Activated naive CD4-positive, alpha-beta T cell treated with Interleukin-2 at 50 U/mL for 16 hours (primary cell): ENCODE data around the gene KRTAP26-1.

Source experiments
- DNase-seq: peaks from one replicate; pipeline ENCODE4 v3.0.0-alpha.2; 2020

The KRTAP26-1 gene, protein sequence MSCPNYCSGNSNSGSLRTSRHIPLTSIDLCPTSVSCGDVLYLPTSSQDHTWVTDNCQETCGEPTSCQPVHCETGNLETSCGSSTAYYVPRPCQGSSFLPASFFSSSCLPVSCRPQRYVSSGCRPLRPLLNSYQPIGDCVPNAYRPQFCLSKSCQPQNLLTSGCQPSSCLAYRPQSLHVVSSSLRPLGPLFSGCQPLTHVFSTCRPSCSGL

DNA sequence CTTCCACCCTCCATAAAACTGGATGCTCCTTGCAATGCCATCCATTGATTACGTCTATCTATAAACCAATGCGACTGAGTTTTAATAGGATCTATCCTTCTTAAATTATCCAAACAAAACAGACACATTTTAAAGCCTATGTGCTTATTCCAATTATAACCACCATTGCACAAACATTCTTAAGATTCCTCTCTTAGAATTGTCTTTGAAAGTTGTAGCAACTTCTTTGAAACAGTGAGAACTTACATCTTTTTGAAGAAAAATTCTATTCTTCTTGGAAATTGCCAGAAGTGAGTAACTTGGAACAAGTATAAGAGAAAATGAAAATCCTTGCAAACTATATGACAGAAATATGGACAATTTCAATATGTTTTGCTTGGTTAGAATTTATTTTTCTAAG is at the start of gene KRTAP26-1:
Gene KRTAP26-1 (minus strand): TSS at position 101 of the 400 bp plus-strand sequence. CDS start 280 bp downstream, outside the sequence.
- DNase-seq, result no peak

DNA sequence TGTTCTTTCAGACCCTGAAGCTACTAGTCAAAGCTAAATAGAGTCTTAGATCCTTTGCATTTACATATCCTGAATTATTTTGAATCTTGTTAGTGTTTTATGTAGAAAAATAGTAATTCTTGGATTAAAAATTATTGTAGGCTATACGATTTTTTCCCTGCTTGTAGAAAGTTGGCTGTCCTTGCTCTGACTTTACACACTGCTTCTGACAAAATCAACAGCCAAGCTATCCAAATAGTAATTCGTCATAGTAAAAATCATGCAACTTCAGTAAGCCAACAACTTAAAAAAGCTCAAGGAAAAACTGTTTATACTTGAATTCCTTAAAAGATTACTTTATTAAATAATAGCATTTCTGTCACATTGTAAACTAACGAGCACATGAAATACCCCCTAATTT is 35.8 kb upstream of the KRTAP26-1 start:
- DNase-seq, result no peak

DNA sequence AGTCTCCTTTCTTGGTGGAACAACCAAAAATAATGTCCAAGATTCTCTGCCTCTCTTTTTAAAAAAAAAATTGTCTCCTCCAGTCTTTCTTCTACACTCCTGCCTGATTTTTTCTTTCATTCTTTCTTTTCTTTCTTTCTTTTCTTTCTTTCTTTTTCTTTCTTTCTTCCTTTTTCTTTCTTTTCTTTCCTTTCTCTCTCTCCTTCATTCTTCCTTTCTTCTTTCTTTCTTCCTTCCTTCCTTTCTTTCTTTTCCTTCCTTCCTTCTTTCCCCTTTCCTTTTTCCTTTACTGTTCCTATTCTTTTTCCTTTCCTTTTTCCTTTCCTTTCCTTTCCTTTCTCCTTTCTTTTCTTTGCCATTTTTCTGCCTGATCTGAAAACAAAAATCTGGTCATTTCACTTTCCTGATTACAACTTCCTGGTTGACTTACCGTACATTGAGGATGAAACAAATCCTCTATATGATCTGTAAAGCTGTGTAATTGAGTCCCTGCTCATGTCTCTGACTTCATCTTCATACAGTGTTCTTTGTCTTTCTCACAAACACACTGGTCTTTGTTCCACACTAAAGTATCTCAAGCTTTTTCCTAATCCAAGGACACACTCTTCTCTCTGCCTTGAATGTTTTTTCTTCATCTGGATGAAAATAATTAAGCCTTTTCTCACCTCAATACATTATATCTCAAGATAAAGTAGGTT is 34.3 kb upstream of the KRTAP26-1 start:
- DNase-seq, result no peak

DNA sequence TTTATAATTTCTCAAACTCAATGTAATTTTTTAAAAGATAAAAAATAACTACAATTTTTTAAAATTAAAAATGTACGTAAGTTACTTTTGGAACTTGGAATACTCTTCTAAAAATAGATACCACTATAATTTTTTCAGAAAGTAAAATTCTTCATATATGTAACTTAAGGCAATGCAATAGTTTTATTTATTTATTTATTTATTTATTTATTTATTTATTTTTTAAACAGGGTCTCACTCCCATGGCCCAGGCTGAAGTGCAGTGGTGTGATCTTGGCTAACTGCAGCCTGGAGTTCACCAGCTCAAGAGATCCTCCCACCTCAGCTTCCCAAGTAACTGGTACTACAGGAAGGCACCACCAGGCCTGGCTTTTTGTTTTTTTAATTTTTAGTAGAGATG is 31.4 kb upstream of the KRTAP26-1 start:
- no peak for DNase-seq

DNA sequence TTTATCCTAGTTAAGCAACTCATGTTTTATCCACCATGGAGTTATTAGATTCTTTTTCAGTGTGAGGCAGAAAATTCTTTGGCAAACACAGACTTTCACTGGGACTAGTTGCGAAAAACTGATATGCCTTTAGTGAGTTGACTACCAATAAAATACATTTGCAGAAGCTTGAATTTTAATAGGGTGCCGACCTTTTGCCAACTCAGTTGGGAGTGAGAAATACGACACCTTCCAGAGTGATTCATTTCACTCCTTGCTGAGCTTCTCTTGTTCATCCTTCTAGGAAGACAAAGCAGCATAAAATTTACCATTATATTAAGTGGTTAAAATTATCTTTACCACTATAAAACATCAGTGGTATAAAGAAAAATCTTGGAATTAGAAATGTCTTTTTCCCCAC is 29.5 kb upstream of the KRTAP26-1 start:
- no peak for DNase-seq

DNA sequence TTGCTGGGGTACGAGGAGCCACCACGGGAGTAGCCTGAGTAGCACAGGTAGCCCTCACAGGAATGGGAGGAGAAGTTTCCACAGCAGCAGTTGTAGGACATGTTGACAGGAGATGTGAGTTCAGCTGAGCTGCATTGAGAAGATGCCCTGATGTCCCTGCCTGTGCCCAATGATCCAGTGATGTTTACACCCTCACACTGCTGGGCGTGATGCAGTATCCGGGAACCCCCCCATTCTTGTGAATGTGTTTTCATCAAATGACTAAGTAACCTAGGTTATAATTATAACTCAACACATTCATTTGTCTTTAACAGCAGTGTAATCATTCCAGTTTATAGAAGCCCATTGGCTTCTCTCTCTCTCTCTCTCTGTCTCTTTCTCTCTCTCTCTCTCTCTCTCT is 28.4 kb upstream of the KRTAP26-1 start, which contains the start of gene KRTAP23-1:
Gene KRTAP23-1 (minus strand): TSS at position 101 of the 400 bp plus-strand sequence. CDS start 0 bp downstream, at position 101.
- DNase-seq, result no peak

DNA sequence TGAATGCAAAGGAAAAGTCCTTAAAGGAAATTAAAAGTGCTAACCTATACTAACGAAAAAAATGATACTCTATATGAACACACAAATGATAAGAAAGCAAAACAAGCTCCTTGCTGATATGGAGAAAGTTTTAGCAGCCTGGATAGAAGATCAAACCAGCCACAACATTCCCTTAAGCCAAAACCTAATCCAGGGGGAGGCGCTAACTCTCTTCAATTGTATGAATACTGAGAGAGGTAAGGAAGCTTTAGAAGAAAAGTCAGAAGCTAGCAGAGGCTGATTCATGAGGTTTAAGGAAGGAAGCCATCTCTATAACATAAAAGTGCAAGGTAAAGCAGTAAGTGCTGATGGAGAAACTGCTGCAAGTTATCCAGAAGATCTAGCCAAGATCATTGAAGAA is 24.9 kb upstream of the KRTAP26-1 start:
- no peak for DNase-seq

DNA sequence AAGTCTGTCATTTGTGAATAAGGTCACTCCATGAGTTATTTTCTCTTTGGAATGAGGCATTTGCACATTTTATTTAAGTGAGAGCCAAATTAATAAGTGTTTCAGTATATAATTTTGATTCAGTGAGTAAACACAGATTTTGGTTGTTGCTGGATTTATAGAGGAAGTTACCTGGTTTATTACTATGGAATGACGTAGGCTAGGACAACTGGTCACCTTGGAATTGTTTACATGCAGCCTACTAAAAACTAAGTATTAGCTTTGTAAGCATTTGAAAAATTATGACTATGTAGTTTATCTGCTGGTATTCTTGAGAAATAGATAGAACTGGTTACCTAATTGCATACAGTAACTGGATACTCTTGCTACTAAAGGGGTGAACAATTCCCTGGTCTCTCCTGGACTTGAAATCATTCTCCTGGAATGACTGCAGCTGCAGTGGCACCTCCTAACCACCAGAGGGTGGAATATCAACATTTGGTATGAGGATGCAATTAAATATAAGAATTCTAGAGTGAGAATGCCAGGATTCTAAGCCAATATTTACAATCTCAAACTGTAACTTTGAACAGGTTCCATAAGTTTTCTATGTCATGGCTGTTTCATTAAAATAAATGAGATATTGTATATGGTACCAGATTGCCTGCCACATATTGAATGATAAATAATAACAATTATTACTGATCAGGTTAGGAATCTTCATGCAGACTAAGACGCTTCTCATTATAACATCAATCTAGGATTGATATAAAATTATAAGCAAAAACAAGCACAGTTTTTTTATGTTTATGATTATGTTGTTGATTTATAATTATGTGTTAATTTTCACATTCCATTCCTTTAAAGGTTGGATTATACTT is 20.8 kb upstream of the KRTAP26-1 start:
- DNase-seq, result peak; percentile 14

DNA sequence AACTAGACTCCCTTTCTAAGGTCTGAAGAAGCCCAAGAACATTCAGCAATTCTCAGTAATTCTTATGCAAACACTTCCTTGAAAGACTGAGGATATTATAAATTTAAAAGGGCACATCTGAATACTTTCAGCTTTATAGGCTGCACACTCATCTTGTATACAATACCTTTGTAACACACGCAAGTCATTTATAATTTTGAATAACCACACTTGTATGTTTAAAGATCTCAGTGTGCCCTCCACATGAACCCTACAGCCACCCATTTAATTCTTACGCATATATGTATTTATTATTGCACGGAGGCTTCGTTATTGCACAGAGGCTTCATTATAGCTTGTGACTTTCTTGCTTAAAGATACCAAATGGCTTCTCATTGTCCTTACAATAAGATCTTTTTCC is 18.6 kb upstream of the KRTAP26-1 start:
- no peak for DNase-seq

DNA sequence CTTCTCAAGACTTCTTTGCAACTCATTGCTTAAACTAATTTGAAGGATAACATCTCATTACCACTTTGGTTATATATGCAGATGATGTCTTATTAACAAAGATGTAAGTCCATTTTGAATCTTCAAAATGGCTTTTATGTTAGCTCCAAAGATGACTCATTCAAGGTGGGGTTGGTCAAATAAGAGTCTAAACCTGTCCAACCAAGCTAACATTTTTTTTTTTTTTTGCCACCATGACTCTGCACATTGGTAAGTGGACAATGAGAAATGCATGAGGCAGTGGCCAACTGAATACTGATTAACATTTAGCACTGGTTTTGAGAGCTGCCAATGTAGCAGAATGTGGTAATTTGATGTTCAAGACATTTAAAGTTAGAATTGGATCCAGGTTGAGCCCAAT is 17.7 kb upstream of the KRTAP26-1 start:
- DNase-seq, result no peak

DNA sequence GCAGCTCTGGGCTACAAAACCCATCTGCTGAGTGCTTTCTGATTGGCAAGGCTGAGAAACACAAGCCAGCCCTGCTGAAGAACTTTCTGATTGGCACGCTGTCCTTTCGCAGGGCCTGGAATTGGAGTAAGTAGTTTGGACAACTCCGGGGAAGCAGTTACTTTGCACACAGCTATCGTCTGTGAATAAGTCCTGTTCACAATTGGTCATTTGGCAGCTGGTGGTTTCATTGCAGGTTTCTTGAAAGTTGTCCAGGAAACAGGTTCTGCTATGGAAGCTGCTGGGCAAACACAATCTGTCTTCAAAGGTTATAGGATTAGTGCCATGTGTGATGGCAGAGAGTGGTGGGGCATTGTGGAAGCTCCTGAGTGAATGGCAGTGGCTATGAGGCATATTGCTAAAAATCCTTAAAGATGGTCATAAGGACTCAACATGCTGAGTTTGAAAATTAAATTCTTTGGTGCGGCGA is 17.2 kb upstream of the KRTAP26-1 start, which contains the start of gene KRTAP27-1:
Gene KRTAP27-1 (minus strand): TSS at position 419 of the 469 bp plus-strand sequence. CDS start 26 bp downstream, at position 393.
- no peak for DNase-seq

DNA sequence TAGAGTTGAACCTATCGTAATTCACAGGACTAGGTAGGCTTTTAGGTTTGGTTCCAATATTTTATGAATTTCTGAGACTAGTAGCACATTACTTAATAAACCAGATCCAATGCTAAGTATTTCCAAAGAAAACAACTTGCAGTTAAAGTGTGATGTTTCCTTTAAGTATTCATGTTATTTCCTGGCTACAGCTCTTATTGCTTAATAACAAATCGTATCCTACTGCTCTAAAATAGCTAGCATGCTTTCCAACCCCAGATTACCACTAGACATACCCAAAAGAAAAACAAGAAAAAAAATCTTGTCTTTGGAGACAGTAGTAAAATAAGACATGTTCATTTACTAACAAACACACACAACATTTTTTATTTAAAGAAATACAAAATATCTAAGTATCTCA is 16.5 kb upstream of the KRTAP26-1 start:
- DNase-seq, result no peak

DNA sequence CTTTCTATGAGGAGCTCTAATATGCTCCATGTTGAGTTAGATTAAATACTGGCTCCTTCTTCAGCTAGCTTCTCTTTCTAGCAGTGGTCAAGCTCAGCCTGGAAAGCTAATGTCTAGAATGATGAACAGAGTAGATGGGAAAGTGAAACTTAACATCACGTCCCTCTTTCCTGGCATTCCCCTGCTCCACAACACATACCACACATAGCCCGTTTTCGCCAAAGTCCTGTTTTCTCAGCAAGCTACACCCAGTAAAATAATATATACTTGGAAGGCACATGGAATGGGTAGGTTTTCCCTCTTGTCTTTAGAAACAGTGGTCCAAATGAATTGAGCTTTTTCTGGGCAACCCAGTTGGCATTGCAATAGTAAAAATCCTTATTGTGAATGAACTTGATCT is 13.6 kb upstream of the KRTAP26-1 start:
- DNase-seq, result no peak

DNA sequence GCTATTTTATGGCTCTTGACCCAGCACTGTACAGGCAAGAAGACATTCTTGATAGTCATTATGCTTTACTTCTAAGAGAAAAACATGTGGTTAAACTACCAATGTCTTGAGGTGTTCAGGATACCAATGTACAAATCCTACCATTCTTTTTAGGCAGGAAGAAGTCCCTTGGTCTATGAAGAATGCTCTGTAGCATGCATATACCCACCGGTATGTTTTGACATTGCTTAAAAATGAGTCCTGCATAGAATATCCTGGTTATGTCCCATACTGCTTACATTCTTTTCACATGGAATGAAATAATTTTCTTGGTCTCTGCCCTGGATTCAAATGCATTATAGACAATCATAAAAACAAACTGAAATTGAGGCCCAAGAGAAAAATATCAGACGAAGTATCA is 12.6 kb upstream of the KRTAP26-1 start:
- no peak for DNase-seq

DNA sequence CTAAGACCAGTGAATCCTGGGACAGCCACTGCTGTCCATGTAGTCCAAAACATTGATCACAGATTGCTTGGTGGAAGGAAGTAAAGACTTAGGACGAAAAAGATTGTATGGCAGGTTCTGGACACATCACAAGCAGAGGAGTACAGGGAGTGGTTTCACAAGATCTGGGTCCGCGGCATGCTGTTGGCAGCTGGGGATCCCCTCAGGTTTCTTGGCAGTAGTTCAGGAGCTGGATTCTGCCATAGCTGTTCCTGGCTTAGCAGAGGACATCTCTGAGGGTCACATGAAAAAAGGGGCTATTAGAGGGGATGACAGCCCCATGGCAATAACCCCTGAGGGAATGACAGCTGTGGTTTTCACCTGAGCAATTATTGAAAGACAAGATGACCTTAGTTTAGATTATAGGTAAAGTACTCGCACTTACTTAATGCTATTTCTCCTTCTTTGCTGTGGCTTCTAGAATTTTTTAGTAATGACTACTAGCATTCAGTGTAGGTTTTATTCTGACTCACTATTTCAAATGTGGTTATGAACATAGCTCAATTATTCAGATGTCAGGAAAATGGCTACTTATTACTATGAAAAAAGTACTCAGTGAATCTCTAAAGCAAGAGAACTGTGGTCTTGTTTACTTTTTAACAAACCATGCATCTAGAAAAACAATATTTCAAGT is 9.2 kb upstream of the KRTAP26-1 start:
- DNase-seq, result no peak

DNA sequence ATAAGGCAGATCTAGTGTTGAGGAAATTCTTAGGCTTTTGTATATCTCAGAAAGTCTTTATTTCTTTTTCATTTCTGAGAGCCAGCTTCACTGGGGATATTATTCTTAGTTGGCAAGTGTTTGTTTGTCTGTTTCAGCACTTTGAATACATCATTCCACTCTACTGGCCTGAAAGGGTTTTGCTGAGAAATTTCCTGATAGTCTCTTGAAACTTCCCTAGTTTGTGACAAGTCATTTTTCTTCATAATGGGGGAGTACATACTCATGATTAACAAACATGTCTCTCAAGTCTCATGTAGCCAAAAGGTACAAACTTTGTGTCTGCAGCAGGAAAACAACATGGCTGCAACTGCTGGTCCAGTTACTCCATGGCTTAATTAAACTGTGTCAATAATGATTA is 6.3 kb upstream of the KRTAP26-1 start:
- DNase-seq, result no peak

DNA sequence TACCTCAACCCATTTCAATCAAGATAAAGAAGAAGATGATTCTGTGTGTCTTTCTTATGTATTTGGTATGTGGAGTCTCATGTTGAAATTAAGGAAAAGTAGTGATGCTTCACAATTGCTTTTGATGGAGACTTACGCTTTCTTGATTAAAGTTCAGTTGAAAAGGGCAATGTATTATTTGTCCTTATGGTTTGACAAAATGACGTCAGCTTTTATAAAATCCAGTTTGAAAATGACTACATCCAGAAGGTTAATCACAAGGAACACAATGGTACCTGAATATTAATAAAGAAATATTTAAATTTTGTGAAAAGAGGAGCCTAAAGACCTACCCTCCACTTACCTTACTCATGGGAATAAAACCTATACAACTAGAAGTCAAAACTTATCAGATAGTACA is 4.4 kb downstream of the KRTAP26-1 start:
- DNase-seq, result no peak

DNA sequence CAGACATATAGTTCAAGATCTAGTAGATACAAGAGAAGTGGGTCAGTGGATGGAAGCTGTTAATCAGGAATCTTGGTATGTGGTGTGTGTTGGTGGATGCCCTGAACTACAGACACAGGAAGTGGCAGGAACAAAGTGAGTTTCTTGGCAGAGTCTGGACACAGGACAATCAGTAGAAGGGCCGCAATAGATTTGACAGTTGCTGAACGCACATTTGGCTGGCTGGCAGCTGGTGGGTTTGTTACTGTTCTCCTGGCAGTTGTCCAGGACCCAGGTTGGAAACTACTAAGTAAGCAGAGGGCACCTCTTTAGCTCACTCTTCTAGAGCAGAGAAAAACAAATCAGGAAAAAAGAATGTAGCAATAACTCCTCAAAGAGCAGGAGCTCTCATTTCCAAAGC is 13.2 kb downstream of the KRTAP26-1 start:
- no peak for DNase-seq

DNA sequence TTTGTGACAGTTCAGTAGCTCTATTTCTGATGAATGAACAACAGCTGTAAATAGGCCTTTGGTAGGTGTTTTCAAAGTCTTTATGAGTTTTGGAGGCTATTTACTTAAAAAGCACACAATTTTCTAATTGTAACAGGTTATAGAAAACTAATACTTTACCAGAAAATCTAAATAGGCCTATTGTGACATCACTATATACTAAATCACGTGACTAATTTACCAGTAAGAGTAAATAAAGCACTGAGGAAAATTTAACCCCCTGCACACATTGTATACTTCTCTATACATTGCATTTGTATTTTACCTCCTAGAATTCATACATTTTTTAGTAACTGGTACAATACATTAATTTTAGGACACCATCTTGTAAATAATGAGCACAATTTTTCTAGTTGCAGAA is 15.0 kb downstream of the KRTAP26-1 start:
- DNase-seq, result no peak

DNA sequence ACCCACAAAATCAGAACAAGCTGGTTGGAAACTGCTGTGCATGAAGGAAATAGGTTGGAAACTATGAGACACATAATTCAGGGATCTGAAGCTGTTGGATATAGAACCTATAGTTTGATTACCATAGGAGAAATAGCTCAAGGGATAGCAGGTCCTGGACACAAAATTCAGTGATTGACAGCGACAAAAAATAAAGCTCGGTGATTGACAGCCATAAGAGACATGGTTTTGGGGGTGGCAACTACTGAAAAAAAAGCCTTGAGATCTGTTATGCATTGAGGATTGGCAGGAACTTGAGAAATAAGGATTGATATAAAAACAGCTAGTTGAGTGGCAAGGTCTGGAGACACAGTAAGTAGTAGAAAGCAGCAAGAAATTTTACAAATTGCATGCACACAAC is 30.9 kb downstream of the KRTAP26-1 start, which contains the start of gene KRTAP25-1:
Gene KRTAP25-1 (minus strand): TSS at position 300 of the 400 bp plus-strand sequence. CDS start 24 bp downstream, at position 276.
- no peak for DNase-seq

DNA sequence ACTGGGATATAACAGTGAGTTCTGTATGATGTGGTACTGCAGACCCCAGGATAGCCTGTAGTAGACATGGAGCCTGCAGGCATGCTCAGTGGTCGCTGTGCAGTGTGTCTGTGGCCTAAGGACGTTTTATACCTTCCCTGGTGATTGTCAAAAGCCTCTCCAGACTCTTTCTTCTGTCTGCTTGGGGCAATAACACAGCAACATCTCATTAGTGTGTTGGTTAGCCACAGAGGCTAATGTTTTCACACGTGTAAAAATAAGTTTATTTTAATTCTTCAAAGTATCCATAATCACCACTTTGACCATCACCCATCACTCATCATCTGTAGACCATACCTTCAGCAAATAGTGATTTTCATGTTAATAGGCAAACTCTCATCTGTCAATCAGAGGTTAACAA is 37.3 kb downstream of the KRTAP26-1 start, which contains the start of gene KRTAP24-1:
Gene KRTAP24-1 (minus strand): TSS at position 101 of the 400 bp plus-strand sequence. CDS start 18 bp downstream, at position 83.
- no peak for DNase-seq

DNA sequence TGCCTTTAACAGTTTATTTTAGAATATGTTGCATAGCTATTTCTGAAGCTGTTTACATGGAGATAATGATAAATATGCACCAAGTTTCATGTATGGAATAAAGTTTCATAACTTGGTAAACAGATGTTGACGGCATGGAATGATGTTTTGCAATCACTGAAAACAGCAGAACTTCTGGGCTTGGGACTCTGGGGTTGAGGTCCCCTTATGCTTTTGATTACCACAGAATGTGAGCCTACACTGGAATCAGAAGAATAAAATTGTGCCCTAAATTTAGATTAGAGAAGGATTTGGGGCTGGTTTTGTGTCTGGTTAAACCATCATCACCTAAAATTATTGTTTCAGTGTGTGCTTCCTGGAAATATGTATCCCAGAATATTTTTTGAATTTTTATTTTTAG is 48.5 kb downstream of the KRTAP26-1 start:
- DNase-seq, result no peak

DNA sequence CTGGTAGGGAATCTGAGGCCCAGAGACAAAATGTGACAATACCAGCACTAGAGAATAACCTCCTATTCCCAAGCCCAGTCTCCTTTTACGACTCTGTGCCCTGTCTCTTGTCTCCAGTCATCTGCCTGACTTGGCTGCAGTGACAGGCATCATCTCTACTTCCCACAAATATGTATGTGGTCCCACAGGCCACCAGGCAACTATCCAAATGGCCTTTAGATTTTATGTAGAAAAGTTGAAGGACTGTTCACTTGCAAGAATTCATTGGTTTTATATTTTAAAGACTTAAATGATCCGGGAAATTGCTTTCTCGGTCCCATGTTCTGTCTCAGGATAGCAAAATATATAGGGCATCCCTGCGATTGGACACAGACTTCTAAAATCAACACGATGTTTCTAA is 49.0 kb downstream of the KRTAP26-1 start:
- no peak for DNase-seq
